ENCODE data around the gene GLS2. TPM values are rescaled to one million over a fixed set of nuclear protein-coding genes. Genes with fewer than 3 reads are reported as not detected.

The GLS2 gene
- total and polyA plus RNA-seq, 9 of the 15 experiments (the other 6 are each of a cell fraction or from before 2014, with no cell fraction given), result 0.11 TPM; not detected in 8

- TF ChIP-seq ZHX1 (conservative IDR thresholded peaks at IDR 0.05; ENCODE audit: low read length) (no peak), TRIM24 (IDR thresholded peaks at IDR 0.05) (peak; percentile 65 to 68; a peak in 3 of 4 replicates), RUNX1 (IDR thresholded peaks at IDR 0.05; ENCODE audit: low read depth) (no peak), NUFIP1 (IDR thresholded peaks at IDR 0.05; ENCODE audit: partially characterized antibody) (no peak), FOXJ2 (tag; IDR thresholded peaks at IDR 0.05) (no peak), XRCC5 (IDR thresholded peaks at IDR 0.05; ENCODE audit: low read depth, low read length) (no peak), POU5F1 (IDR thresholded peaks at IDR 0.05; ENCODE audit: borderline replicate concordance, low read depth, low read length, partially characterized antibody) (no peak), ELK3 (CRISPR knock-in tag; IDR thresholded peaks at IDR 0.05) (no peak), SREBF2 (CRISPR knock-in tag; IDR thresholded peaks at IDR 0.05) (no peak), ZFP36 (IDR thresholded peaks at IDR 0.05; ENCODE audit: low read depth, low read length, partially characterized antibody) (no peak), ZNF146 (CRISPR knock-in tag; IDR thresholded peaks at IDR 0.05; ENCODE audit: unreplicated experiment) (no peak), ZBTB7A (IDR thresholded peaks at IDR 0.05; ENCODE audit: borderline replicate concordance, control insufficient read depth, low read depth, low read length) (0 out of 2 replicates have a peak, but pooled peaks have one; percentile 33), FIP1L1 (IDR thresholded peaks at IDR 0.05; ENCODE audit: low read depth, low read length, poor library complexity, severe bottlenecking) (no peak), ZNF79 (CRISPR knock-in tag; IDR thresholded peaks at IDR 0.05; ENCODE audit: low read depth) (no peak), ZNF696 (CRISPR knock-in tag; conservative IDR thresholded peaks at IDR 0.05) (no peak), EHMT2 (IDR thresholded peaks at IDR 0.05) (peak; percentile 70; the same call in 1 of the 2 replicates), ZNF668 (CRISPR knock-in tag; IDR thresholded peaks at IDR 0.05) (no peak), CBFA2T3 (IDR thresholded peaks at IDR 0.05) (peak; percentile 75), CREBBP (IDR thresholded peaks at IDR 0.05; ENCODE audit: low read depth, low read length) (no peak)
- TF ChIP-seq, protein P1, sequence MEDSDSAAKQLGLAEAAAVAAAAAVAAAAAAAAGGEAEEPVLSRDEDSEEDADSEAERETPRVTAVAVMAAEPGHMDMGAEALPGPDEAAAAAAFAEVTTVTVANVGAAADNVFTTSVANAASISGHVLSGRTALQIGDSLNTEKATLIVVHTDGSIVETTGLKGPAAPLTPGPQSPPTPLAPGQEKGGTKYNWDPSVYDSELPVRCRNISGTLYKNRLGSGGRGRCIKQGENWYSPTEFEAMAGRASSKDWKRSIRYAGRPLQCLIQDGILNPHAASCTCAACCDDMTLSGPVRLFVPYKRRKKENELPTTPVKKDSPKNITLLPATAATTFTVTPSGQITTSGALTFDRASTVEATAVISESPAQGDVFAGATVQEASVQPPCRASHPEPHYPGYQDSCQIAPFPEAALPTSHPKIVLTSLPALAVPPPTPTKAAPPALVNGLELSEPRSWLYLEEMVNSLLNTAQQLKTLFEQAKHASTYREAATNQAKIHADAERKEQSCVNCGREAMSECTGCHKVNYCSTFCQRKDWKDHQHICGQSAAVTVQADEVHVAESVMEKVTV (CRISPR knock-in tag; IDR thresholded peaks at IDR 0.05), result no peak
- TF ChIP-seq, protein P2, sequence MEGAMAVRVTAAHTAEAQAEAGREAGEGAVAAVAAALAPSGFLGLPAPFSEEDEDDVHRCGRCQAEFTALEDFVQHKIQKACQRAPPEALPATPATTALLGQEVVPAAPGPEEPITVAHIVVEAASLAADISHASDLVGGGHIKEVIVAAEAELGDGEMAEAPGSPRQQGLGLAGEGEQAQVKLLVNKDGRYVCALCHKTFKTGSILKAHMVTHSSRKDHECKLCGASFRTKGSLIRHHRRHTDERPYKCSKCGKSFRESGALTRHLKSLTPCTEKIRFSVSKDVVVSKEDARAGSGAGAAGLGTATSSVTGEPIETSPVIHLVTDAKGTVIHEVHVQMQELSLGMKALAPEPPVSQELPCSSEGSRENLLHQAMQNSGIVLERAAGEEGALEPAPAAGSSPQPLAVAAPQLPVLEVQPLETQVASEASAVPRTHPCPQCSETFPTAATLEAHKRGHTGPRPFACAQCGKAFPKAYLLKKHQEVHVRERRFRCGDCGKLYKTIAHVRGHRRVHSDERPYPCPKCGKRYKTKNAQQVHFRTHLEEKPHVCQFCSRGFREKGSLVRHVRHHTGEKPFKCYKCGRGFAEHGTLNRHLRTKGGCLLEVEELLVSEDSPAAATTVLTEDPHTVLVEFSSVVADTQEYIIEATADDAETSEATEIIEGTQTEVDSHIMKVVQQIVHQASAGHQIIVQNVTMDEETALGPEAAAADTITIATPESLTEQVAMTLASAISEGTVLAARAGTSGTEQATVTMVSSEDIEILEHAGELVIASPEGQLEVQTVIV (CRISPR knock-in tag; IDR thresholded peaks at IDR 0.05; ENCODE audit: borderline replicate concordance), result no peak
These were observed 50.4 kb downstream of the GLS2 start (continued) for GRCh38 chr12:56437430-56438176.

All from K562 (cell line).